MM.1S (cell line): ENCODE measurements around the gene SLC7A6.

Experiments
- EZH2 ChIP-seq: fragments of 300-600 bp; sonication (generic); optimal IDR thresholded peaks from 2 replicates; pipeline ENCODE3; 2017; ENCODE audit warnings: low read depth, mild to moderate bottlenecking, antibody characterized with exemption, low read length, mixed read lengths
- EZH2phosphoT487 ChIP-seq: fragments of 300-600 bp; sonication (generic); IDR thresholded peaks from 2 replicates; pipeline ENCODE4 v1.6.1; 2018; ENCODE audit warnings: antibody characterized with exemption, low read length
- TF ChIP-seq, protein P1 (sequence below): fragments of 300-600 bp; sonication (generic); IDR thresholded peaks from 2 replicates; pipeline ENCODE4 v1.5.1; 2016; ENCODE audit warnings: antibody characterized with exemption, low read length, mixed read lengths

DNA sequence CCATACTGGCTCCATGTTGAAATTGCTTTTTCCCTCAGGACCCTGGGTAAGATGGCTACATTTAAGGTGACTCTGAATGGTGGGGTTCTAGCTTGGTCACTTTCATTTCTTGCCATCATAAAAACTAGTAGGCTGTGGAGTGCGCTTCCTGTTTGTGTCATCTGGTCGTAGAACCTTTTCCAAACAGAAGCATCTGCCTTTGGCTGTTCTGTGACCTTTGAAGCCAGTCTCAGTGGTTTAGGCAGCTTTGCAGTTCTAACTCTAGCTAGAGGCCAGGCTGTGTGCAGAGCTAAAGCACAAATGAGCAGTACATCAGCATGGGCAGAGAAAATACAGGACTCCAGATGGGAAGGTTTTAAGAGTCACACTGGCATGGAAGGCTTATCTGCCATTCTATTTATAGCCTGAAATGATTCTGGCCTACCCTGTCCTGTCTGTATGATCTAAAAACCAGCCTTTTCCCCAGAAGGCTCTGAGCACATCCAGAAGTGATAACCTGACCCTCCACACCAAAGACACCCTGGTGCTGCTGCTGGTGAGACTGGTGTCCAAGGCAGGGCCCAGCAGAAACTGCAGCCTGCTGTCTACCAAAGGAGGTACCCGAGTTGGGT is 37.0 kb upstream of the SLC7A6 start:
- TF ChIP-seq, protein P1, sequence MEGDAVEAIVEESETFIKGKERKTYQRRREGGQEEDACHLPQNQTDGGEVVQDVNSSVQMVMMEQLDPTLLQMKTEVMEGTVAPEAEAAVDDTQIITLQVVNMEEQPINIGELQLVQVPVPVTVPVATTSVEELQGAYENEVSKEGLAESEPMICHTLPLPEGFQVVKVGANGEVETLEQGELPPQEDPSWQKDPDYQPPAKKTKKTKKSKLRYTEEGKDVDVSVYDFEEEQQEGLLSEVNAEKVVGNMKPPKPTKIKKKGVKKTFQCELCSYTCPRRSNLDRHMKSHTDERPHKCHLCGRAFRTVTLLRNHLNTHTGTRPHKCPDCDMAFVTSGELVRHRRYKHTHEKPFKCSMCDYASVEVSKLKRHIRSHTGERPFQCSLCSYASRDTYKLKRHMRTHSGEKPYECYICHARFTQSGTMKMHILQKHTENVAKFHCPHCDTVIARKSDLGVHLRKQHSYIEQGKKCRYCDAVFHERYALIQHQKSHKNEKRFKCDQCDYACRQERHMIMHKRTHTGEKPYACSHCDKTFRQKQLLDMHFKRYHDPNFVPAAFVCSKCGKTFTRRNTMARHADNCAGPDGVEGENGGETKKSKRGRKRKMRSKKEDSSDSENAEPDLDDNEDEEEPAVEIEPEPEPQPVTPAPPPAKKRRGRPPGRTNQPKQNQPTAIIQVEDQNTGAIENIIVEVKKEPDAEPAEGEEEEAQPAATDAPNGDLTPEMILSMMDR, result no peak
- TF ChIP-seq EZH2 (no peak), EZH2phosphoT487 (no peak)
